ENCODE results near the gene CBLB.

CBLB gene

GRCh38 chr3:105868742-105869530 is at the start of gene CBLB:
CBLB (minus strand) TSS chr3:105869012; CDS start chr3:105867577, 1,435 bp downstream.
- peak; percentile 88 for DNase-seq

- no peak for DNase-seq
Observed at GRCh38 chr3:105916767-105917166, 48.0 kb upstream of the CBLB start.

- no peak for DNase-seq
Observed at GRCh38 chr3:105915524-105915923, 46.7 kb upstream of the CBLB start.

GRCh38 chr3:105913616-105914015 is 44.8 kb upstream of the CBLB start:
- DNase-seq: no peak

- no peak for DNase-seq
Observed at GRCh38 chr3:105912891-105913290, 44.1 kb upstream of the CBLB start.

GRCh38 chr3:105911496-105911895 is 42.7 kb upstream of the CBLB start:
- DNase-seq: no peak

GRCh38 chr3:105907777-105908176 is 39.0 kb upstream of the CBLB start:
- no peak for DNase-seq

GRCh38 chr3:105906836-105907235 is 38.0 kb upstream of the CBLB start:
- DNase-seq: no peak

- DNase-seq: no peak
Observed at GRCh38 chr3:105906345-105906744, 37.5 kb upstream of the CBLB start.

GRCh38 chr3:105905328-105905727 is 36.5 kb upstream of the CBLB start:
- no peak for DNase-seq

- DNase-seq: no peak
Observed at GRCh38 chr3:105904678-105905284, 36.0 kb upstream of the CBLB start.

GRCh38 chr3:105904251-105904650 is 35.4 kb upstream of the CBLB start:
- no peak for DNase-seq

- DNase-seq: no peak
Observed at GRCh38 chr3:105899516-105899915, 30.7 kb upstream of the CBLB start.

- DNase-seq: no peak
Observed at GRCh38 chr3:105891101-105891500, 22.3 kb upstream of the CBLB start.

- DNase-seq: no peak
Observed at GRCh38 chr3:105888621-105889579, 20.1 kb upstream of the CBLB start.

GRCh38 chr3:105885256-105885655 is 16.4 kb upstream of the CBLB start:
- DNase-seq: no peak

GRCh38 chr3:105883798-105884377 is 15.1 kb upstream of the CBLB start:
- no peak for DNase-seq

GRCh38 chr3:105880681-105881290 is 12.0 kb upstream of the CBLB start:
- DNase-seq: no peak

GRCh38 chr3:105878061-105878460 is 9.2 kb upstream of the CBLB start:
- DNase-seq: no peak

- DNase-seq: no peak
Observed at GRCh38 chr3:105877336-105877910, 8.6 kb upstream of the CBLB start.

- no peak for DNase-seq
Observed at GRCh38 chr3:105876780-105877327, 8.0 kb upstream of the CBLB start.

Data from activated T-cell treated with anti-CD3 and anti-CD28 coated beads, Interleukin-2, amount 50 U/mL, for 1 hour (primary cell).